HEK293 (cell line): ENCODE measurements around the gene UBAP1L.

Experiments
- ELK4 ChIP-seq: IDR thresholded peaks from 2 replicates; pipeline ENCODE4 v1.6.1; 2011; ENCODE audit warnings: mild to moderate bottlenecking, low read depth, low read length, borderline replicate concordance
- TCF7L2 ChIP-seq: IDR thresholded peaks from 2 replicates; pipeline ENCODE4 v1.6.1; 2011; ENCODE audit warnings: low read depth, mild to moderate bottlenecking, inconsistent platforms, low read length, moderate library complexity, borderline replicate concordance
- ZBTB11 ChIP-seq: fragments of 450-650 bp; formaldehyde crosslinking; conservative IDR thresholded peaks from 2 replicates; pipeline ENCODE4 v1.5.1; 2016; ENCODE audit warnings: low read depth, missing biosample characterization, missing genetic modification characterization
- ZBTB21 ChIP-seq: fragments of 450-650 bp; formaldehyde crosslinking; IDR thresholded peaks from 2 replicates; pipeline ENCODE4 v1.5.1; 2017; ENCODE audit warnings: missing biosample characterization, missing genetic modification characterization
- ZBTB49 ChIP-seq: fragments of 450-650 bp; formaldehyde crosslinking; IDR thresholded peaks from 2 replicates; pipeline ENCODE4 v1.5.1; 2016; ENCODE audit warnings: missing biosample characterization, missing genetic modification characterization, low read depth
- ZNF112 ChIP-seq: fragments of 450-650 bp; formaldehyde crosslinking; IDR thresholded peaks from 2 replicates; pipeline ENCODE4 v1.5.0; 2017; ENCODE audit warnings: missing biosample characterization, missing genetic modification characterization
- ZNF138 ChIP-seq: fragments of 450-650 bp; formaldehyde crosslinking; IDR thresholded peaks from 2 replicates; pipeline ENCODE4 v1.5.1; 2016; ENCODE audit warnings: missing biosample characterization, missing genetic modification characterization, borderline replicate concordance
- ZNF391 ChIP-seq: fragments of 450-650 bp; formaldehyde crosslinking; IDR thresholded peaks from 2 replicates; pipeline ENCODE4 v1.5.1; 2016; ENCODE audit warnings: low read depth, missing biosample characterization, missing genetic modification characterization, borderline replicate concordance
- ZNF629 ChIP-seq: fragments of 450-650 bp; formaldehyde crosslinking; IDR thresholded peaks from 2 replicates; pipeline ENCODE4 v1.5.1; 2017; ENCODE audit warnings: missing biosample characterization, missing genetic modification characterization
- TF ChIP-seq, protein P1 (sequence below): fragments of 450-650 bp; formaldehyde crosslinking; IDR thresholded peaks from 2 replicates; pipeline ENCODE4 v1.5.1; 2016; ENCODE audit warnings: missing biosample characterization, missing genetic modification characterization

GRCh38 chr15:65076486-65077290, 38.3 kb downstream of the UBAP1L start, which contains the start of gene KBTBD13:
- TF ChIP-seq ELK4: no peak
- TF ChIP-seq, protein P1, sequence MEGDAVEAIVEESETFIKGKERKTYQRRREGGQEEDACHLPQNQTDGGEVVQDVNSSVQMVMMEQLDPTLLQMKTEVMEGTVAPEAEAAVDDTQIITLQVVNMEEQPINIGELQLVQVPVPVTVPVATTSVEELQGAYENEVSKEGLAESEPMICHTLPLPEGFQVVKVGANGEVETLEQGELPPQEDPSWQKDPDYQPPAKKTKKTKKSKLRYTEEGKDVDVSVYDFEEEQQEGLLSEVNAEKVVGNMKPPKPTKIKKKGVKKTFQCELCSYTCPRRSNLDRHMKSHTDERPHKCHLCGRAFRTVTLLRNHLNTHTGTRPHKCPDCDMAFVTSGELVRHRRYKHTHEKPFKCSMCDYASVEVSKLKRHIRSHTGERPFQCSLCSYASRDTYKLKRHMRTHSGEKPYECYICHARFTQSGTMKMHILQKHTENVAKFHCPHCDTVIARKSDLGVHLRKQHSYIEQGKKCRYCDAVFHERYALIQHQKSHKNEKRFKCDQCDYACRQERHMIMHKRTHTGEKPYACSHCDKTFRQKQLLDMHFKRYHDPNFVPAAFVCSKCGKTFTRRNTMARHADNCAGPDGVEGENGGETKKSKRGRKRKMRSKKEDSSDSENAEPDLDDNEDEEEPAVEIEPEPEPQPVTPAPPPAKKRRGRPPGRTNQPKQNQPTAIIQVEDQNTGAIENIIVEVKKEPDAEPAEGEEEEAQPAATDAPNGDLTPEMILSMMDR (tag by site-specific recombination): no peak
- TF ChIP-seq ZNF112: no peak
- no peak for TF ChIP-seq ZNF391 (tag by site-specific recombination)
- no peak for TF ChIP-seq TCF7L2
- no peak for TF ChIP-seq ZBTB49 (tag by site-specific recombination)
- no peak for TF ChIP-seq ZBTB21 (tag by site-specific recombination)
- no peak for TF ChIP-seq ZNF629 (tag by site-specific recombination)
- TF ChIP-seq ZNF138 (tag by site-specific recombination): no peak
- TF ChIP-seq ZBTB11 (tag by site-specific recombination): no peak
